ENCODE measurements around the gene AKAP8. TPM values are rescaled to one million over a fixed set of nuclear protein-coding genes. Genes with fewer than 3 reads are reported as not detected.
"Not testable (repeated sequence)": the region's sequence is repeated elsewhere in the genome, so short reads cannot be mapped to it uniquely, and the experiment has no call there.

Gene AKAP8
- total and polyA plus RNA-seq, 4 donors: 10.1 to 29.1 (median 21.3) TPM

DNA sequence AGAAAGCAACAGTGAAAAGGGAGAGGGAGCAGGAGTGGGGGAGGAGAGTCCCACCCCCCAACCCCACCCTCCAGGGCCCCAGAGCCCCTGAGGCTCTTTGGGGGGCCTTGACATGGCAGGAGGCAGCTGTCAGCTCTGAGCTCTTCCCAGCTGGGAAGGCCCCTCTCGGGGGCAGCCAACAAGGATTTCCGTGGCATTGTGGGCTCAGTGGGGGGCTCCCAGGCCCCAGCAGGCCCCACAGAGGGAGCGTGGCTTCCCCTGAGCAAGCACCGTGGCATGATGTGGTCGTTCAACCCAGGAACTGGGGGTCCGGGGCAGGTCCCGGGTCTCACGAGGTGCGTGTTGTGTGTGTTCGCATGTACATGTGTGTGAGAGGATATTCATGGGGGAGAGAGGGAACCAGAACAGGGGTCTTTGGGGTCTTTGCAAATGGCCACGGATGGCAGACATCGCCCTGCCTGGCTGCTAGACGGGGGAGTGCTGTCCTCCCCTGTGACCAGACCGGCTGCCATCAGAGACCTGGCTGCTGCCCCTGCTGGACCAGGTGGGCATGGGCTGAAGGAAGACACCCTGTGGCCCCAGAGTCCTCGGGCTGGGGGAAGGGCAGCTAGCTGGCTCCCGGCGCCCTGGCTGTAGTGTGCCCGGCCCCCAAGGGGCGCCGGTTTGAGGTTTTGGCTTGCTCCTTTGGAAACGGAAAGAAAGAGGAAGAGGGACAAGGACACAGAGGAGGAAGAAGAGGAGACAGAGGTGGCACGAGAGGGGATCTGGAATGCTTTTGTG lies 42.9 kb upstream of the AKAP8 start:
- H3K9me3 ChIP-seq (ENCODE audit: control insufficient read depth, insufficient read depth, low read length): no peaks in the 10 kb centered on the region
- H3K36me3 ChIP-seq (ENCODE audit: control insufficient read depth, insufficient read depth, low read length): peaks cover 65% of the 10 kb centered on the region
- H3K27ac ChIP-seq (ENCODE audit: low read depth, low read length): no peak overlapping the region
- 81% methylated on average over 22 of the region's 22 CpGs for WGBS (ENCODE audit: insufficient coverage)
- H3K4me3 ChIP-seq (ENCODE audit: low read depth, low read length): no peak overlapping the region
- no peaks in the 10 kb centered on the region for H3K27me3 ChIP-seq (ENCODE audit: control insufficient read depth, insufficient read depth, low read length)
- no peak for DNase-seq (ENCODE audit: low read depth in 4 of 6, low spot score in 6 of 6)
- H3K4me1 ChIP-seq (ENCODE audit: control insufficient read depth, insufficient read depth, low read length): peaks cover 35% of the 10 kb centered on the region

- Histone ChIP-seq H3K27me3 (ENCODE audit: control insufficient read depth, insufficient read depth, low read length) (no peaks in the 10 kb centered on the region), H3K36me3 (ENCODE audit: control insufficient read depth, insufficient read depth, low read length) (peaks cover 58% of the 10 kb centered on the region), H3K4me3 (ENCODE audit: low read depth, low read length) (no peak overlapping the region), H3K9me3 (ENCODE audit: control insufficient read depth, insufficient read depth, low read length) (no peaks in the 10 kb centered on the region), H3K4me1 (ENCODE audit: control insufficient read depth, insufficient read depth, low read length) (peaks cover 39% of the 10 kb centered on the region), H3K27ac (ENCODE audit: low read depth, low read length) (no peak overlapping the region)
- DNase-seq (ENCODE audit: low read depth in 4 of 6, low spot score in 6 of 6): peak in 5 of 6 donors; percentile 38 to 93 (median 61)
- 40% methylated on average over 11 of the region's 15 CpGs for WGBS (ENCODE audit: insufficient coverage)
Measured at GRCh38 chr19:15421721-15422260, 42.2 kb upstream of the AKAP8 start.

- no peak overlapping the region for H3K4me3 ChIP-seq (ENCODE audit: low read depth, low read length)
- WGBS (ENCODE audit: insufficient coverage): 41% methylated on average over 4 of the region's 12 CpGs
- H3K36me3 ChIP-seq (ENCODE audit: control insufficient read depth, insufficient read depth, low read length): peaks cover 52% of the 10 kb centered on the region
- H3K9me3 ChIP-seq (ENCODE audit: control insufficient read depth, insufficient read depth, low read length): no peaks in the 10 kb centered on the region
- no peak for DNase-seq (ENCODE audit: low read depth in 4 of 6, low spot score in 6 of 6)
- H3K27ac ChIP-seq (ENCODE audit: low read depth, low read length): no peak overlapping the region
- peaks cover 41% of the 10 kb centered on the region for H3K4me1 ChIP-seq (ENCODE audit: control insufficient read depth, insufficient read depth, low read length)
- no peaks in the 10 kb centered on the region for H3K27me3 ChIP-seq (ENCODE audit: control insufficient read depth, insufficient read depth, low read length)
Measured at GRCh38 chr19:15421136-15421695, 41.6 kb upstream of the AKAP8 start.

- Histone ChIP-seq H3K27me3 (ENCODE audit: control insufficient read depth, insufficient read depth, low read length) (no peaks in the 10 kb centered on the region), H3K4me3 (ENCODE audit: low read depth, low read length) (peak overlapping the region; percentile 97), H3K9me3 (ENCODE audit: control insufficient read depth, insufficient read depth, low read length) (no peaks in the 10 kb centered on the region), H3K4me1 (ENCODE audit: control insufficient read depth, insufficient read depth, low read length) (peaks cover 50% of the 10 kb centered on the region), H3K36me3 (ENCODE audit: control insufficient read depth, insufficient read depth, low read length) (peaks cover 50% of the 10 kb centered on the region), H3K27ac (ENCODE audit: low read depth, low read length) (no peak overlapping the region)
- 41% methylated on average over 10 of the region's 16 CpGs for WGBS (ENCODE audit: insufficient coverage)
- no peak for DNase-seq (ENCODE audit: low read depth in 4 of 6, low spot score in 6 of 6)
Measured at GRCh38 chr19:15419413-15420025, 39.9 kb upstream of the AKAP8 start.

GRCh38 chr19:15418579-15419412 lies 39.2 kb upstream of the AKAP8 start, which contains the start of gene AKAP8L:
Gene AKAP8L, minus strand, starts transcription at chr19:15418988. Its CDS starts 65 bp downstream, at chr19:15418923.
- under 1% methylated on average over 59 of the region's 61 CpGs for WGBS (ENCODE audit: insufficient coverage)
- no peaks in the 10 kb centered on the region for H3K9me3 ChIP-seq (ENCODE audit: control insufficient read depth, insufficient read depth, low read length)
- H3K36me3 ChIP-seq (ENCODE audit: control insufficient read depth, insufficient read depth, low read length): peaks cover 48% of the 10 kb centered on the region
- H3K27ac ChIP-seq (ENCODE audit: low read depth, low read length): peak within 1 kb of the TSS; percentile 89
- peak; percentile 97 to 100 (median 99) for DNase-seq (ENCODE audit: low read depth in 4 of 6, low spot score in 6 of 6)
- peaks cover 55% of the 10 kb centered on the region for H3K4me1 ChIP-seq (ENCODE audit: control insufficient read depth, insufficient read depth, low read length)
- peak within 1 kb of the TSS; percentile 97 for H3K4me3 ChIP-seq (ENCODE audit: low read depth, low read length)
- H3K27me3 ChIP-seq (ENCODE audit: control insufficient read depth, insufficient read depth, low read length): no peaks in the 10 kb centered on the region

GRCh38 chr19:15418231-15418578 lies 38.6 kb upstream of the AKAP8 start:
- WGBS (ENCODE audit: insufficient coverage): 0% methylated on average over 14 of the region's 16 CpGs
- Histone ChIP-seq H3K4me3 (ENCODE audit: low read depth, low read length) (peak overlapping the region; percentile 97), H3K27ac (ENCODE audit: low read depth, low read length) (peak overlapping the region; percentile 89), H3K4me1 (ENCODE audit: control insufficient read depth, insufficient read depth, low read length) (peaks cover 54% of the 10 kb centered on the region), H3K27me3 (ENCODE audit: control insufficient read depth, insufficient read depth, low read length) (no peaks in the 10 kb centered on the region), H3K9me3 (ENCODE audit: control insufficient read depth, insufficient read depth, low read length) (no peaks in the 10 kb centered on the region), H3K36me3 (ENCODE audit: control insufficient read depth, insufficient read depth, low read length) (peaks cover 42% of the 10 kb centered on the region)
- peak in 3 of 6 donors; percentile 33 to 84 (median 83) for DNase-seq (ENCODE audit: low read depth in 4 of 6, low spot score in 6 of 6)

- Histone ChIP-seq H3K27ac (ENCODE audit: low read depth, low read length) (peak overlapping the region; percentile 89), H3K9me3 (ENCODE audit: control insufficient read depth, insufficient read depth, low read length) (no peaks in the 10 kb centered on the region), H3K27me3 (ENCODE audit: control insufficient read depth, insufficient read depth, low read length) (no peaks in the 10 kb centered on the region), H3K36me3 (ENCODE audit: control insufficient read depth, insufficient read depth, low read length) (peaks cover 37% of the 10 kb centered on the region), H3K4me1 (ENCODE audit: control insufficient read depth, insufficient read depth, low read length) (peaks cover 49% of the 10 kb centered on the region), H3K4me3 (ENCODE audit: low read depth, low read length) (peak overlapping the region; percentile 97)
- 0% methylated on average over 9 of the region's 9 CpGs for WGBS (ENCODE audit: insufficient coverage)
- peak in 3 of 6 donors; percentile 29 to 70 (median 68) for DNase-seq (ENCODE audit: low read depth in 4 of 6, low spot score in 6 of 6)
Measured at GRCh38 chr19:15417699-15418098, 38.1 kb upstream of the AKAP8 start.

GRCh38 chr19:15412832-15413231 lies 33.2 kb upstream of the AKAP8 start:
- Histone ChIP-seq H3K9me3 (ENCODE audit: control insufficient read depth, insufficient read depth, low read length) (no peaks in the 10 kb centered on the region), H3K27me3 (ENCODE audit: control insufficient read depth, insufficient read depth, low read length) (no peaks in the 10 kb centered on the region), H3K4me3 (ENCODE audit: low read depth, low read length) (no peak overlapping the region), H3K27ac (ENCODE audit: low read depth, low read length) (no peak overlapping the region), H3K36me3 (ENCODE audit: control insufficient read depth, insufficient read depth, low read length) (peaks cover 44% of the 10 kb centered on the region), H3K4me1 (ENCODE audit: control insufficient read depth, insufficient read depth, low read length) (peaks cover 29% of the 10 kb centered on the region)
- no peak for DNase-seq (ENCODE audit: low read depth in 4 of 6, low spot score in 6 of 6)
- 67% methylated on average over 4 of the region's 4 CpGs for WGBS (ENCODE audit: insufficient coverage)

GRCh38 chr19:15411351-15411750 lies 31.8 kb upstream of the AKAP8 start:
- H3K4me1 ChIP-seq (ENCODE audit: control insufficient read depth, insufficient read depth, low read length): peaks cover 21% of the 10 kb centered on the region
- not testable (repeated sequence) for H3K4me3 ChIP-seq (ENCODE audit: low read depth, low read length); H3K27me3 ChIP-seq (ENCODE audit: control insufficient read depth, insufficient read depth, low read length); H3K9me3 ChIP-seq (ENCODE audit: control insufficient read depth, insufficient read depth, low read length); DNase-seq (ENCODE audit: low read depth in 4 of 6, low spot score in 6 of 6); H3K27ac ChIP-seq (ENCODE audit: low read depth, low read length)
- H3K36me3 ChIP-seq (ENCODE audit: control insufficient read depth, insufficient read depth, low read length): peaks cover 46% of the 10 kb centered on the region
- WGBS (ENCODE audit: insufficient coverage): no CpG with 5 or more reads among the region's 2 CpGs
